ENCODE measurements around the gene NDUFAF2.

NDUFAF2 gene

GRCh38 chr5:61002611-61003355, 57.8 kb downstream of the NDUFAF2 start:
- no peaks in the 10 kb centered on the region for H3K4me1 Mint-ChIP-seq
- no peak overlapping the region for H3K27ac Mint-ChIP-seq

GRCh38 chr5:61004448-61004847, 59.4 kb downstream of the NDUFAF2 start:
- Mint-ChIP-seq H3K4me3 (no peak overlapping the region), H3K9me3 (peaks cover 5% of the 10 kb centered on the region), H3K36me3 (ENCODE audit: low read depth) (no peaks in the 10 kb centered on the region), H3K4me1 (no peaks in the 10 kb centered on the region), H3K27me3 (ENCODE audit: low read depth, poor library complexity) (no peaks in the 10 kb centered on the region), H3K27ac (no peak overlapping the region)
- no peak for TF ChIP-seq CTCF (IDR thresholded peaks at IDR 0.05)
- DNase-seq = no peak

More at GRCh38 chr5:61002611-61003355, 57.8 kb downstream of the NDUFAF2 start:
- Mint-ChIP-seq H3K4me3 (no peak overlapping the region), H3K27me3 (ENCODE audit: low read depth, poor library complexity) (no peaks in the 10 kb centered on the region), H3K9me3 (peaks cover 5% of the 10 kb centered on the region), H3K36me3 (ENCODE audit: low read depth) (no peaks in the 10 kb centered on the region)
- TF ChIP-seq CTCF (IDR thresholded peaks at IDR 0.05) = no peak
- no peak for DNase-seq

- no peak for DNase-seq
- H3K36me3 Mint-ChIP-seq (ENCODE audit: low read depth) = no peaks in the 10 kb centered on the region
- no peak for TF ChIP-seq CTCF (IDR thresholded peaks at IDR 0.05)
- H3K4me1 Mint-ChIP-seq = no peaks in the 10 kb centered on the region
- no peaks in the 10 kb centered on the region for H3K27me3 Mint-ChIP-seq (ENCODE audit: low read depth, poor library complexity)
- peaks cover 5% of the 10 kb centered on the region for H3K9me3 Mint-ChIP-seq
- no peak overlapping the region for H3K4me3 Mint-ChIP-seq
- no peak overlapping the region for H3K27ac Mint-ChIP-seq
Measured at GRCh38 chr5:61009907-61010306, 64.9 kb downstream of the NDUFAF2 start.

- no peak for DNase-seq
- no peak overlapping the region for H3K27ac Mint-ChIP-seq
- no peaks in the 10 kb centered on the region for H3K36me3 Mint-ChIP-seq (ENCODE audit: low read depth)
- no peaks in the 10 kb centered on the region for H3K27me3 Mint-ChIP-seq (ENCODE audit: low read depth, poor library complexity)
- H3K9me3 Mint-ChIP-seq = peaks cover under 1% of the 10 kb centered on the region
- H3K4me1 Mint-ChIP-seq = no peaks in the 10 kb centered on the region
- H3K4me3 Mint-ChIP-seq = no peak overlapping the region
- TF ChIP-seq CTCF (IDR thresholded peaks at IDR 0.05) = no peak
Measured at GRCh38 chr5:61010467-61011454, 65.8 kb downstream of the NDUFAF2 start.

GRCh38 chr5:61018062-61018461, 73.1 kb downstream of the NDUFAF2 start:
- H3K4me3 Mint-ChIP-seq = no peak overlapping the region
- no peak overlapping the region for H3K27ac Mint-ChIP-seq
- no peak for DNase-seq
- no peaks in the 10 kb centered on the region for H3K36me3 Mint-ChIP-seq (ENCODE audit: low read depth)
- no peaks in the 10 kb centered on the region for H3K4me1 Mint-ChIP-seq
- no peaks in the 10 kb centered on the region for H3K27me3 Mint-ChIP-seq (ENCODE audit: low read depth, poor library complexity)
- TF ChIP-seq CTCF (IDR thresholded peaks at IDR 0.05) = no peak
- H3K9me3 Mint-ChIP-seq = no peaks in the 10 kb centered on the region
